ENCODE results near the gene PLCL2.

Gene PLCL2

DNA sequence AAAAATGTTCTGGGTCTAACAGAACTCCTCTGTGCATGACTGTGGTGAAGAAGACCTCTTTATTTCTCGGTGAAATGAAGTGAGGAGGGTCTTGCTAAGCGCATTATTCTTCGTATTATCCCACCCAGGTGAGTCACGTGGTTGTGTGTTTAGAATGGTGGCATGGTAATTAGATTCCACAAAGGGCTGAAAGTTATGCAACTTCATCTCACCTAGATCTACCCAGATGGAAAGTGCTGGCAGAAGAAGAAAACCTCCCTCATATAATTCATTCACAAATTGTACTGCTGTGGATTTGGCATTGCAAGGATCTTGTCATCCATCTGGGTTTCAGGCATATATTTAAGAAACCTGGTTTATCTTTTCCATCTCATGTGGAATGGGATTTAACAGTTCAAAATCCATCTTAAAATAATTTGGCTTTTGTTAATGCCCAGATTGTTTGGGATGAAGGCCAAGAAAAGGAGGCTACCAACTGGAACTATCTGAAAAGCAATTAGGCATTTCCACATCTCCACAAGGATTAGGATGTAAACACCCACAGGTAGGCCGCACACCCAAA, 175.3 kb downstream of the PLCL2 start:
- TF ChIP-seq, protein P1, sequence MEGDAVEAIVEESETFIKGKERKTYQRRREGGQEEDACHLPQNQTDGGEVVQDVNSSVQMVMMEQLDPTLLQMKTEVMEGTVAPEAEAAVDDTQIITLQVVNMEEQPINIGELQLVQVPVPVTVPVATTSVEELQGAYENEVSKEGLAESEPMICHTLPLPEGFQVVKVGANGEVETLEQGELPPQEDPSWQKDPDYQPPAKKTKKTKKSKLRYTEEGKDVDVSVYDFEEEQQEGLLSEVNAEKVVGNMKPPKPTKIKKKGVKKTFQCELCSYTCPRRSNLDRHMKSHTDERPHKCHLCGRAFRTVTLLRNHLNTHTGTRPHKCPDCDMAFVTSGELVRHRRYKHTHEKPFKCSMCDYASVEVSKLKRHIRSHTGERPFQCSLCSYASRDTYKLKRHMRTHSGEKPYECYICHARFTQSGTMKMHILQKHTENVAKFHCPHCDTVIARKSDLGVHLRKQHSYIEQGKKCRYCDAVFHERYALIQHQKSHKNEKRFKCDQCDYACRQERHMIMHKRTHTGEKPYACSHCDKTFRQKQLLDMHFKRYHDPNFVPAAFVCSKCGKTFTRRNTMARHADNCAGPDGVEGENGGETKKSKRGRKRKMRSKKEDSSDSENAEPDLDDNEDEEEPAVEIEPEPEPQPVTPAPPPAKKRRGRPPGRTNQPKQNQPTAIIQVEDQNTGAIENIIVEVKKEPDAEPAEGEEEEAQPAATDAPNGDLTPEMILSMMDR (IDR thresholded peaks at IDR 0.05) = no peak

DNA sequence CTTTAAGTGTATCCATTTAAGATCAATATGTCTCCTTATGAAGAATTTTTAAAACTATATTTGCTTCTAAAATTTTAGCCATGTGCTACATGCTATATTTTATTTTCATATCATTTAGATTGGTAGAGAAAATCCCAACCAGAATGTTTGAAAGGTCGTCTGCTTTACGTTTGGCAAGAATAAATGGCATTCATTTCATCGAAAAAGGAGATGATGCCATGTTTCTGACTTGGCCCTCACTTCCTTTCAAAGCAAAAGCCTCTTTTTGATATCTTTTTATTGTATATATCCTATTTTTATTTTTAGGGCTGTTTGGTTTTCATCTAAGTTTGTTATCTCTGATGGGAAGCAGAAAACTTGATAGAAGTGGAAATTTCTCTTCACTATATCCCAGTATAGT, 176.2 kb downstream of the PLCL2 start:
- TF ChIP-seq, protein P1 (IDR thresholded peaks at IDR 0.05) = no peak

DNA sequence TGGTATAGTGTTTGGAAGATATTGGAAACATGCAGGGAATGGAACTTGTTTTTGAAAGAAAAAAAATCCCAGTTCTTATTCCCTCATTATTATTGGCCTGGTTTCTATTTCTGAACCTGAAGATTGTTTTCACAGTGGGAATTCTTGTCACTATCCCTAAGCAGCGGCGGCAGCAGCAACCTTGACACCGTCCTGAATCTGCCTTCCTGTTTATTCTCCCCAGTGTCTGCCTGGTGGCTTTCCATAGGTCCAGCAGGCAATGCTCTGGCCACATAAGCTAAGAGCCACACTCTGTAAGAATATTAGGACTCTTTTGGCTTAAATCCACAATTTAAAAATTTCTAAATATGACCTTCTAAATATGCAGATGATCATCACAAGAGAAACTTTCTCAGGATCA, 178.0 kb downstream of the PLCL2 start:
- TF ChIP-seq, protein P1 (IDR thresholded peaks at IDR 0.05) = no peak

DNA sequence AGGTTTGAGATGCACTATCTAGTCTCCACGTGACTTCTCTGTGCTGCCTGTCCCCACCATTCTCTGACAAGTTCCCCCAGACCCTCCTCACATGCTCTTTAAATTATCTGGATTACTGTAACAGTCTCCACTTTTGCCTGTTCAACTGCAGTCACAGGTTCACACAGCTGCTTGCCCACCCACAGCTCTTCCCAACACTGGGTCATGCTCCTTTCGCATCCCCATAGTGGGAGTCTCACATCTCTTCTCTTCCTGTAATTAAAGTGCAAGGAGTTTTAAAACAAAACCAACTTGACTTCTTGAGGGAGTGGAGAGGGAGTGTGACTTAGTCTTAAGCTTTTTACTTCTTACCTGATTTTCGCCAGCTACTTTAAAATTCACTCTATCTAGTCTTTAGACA, 178.8 kb downstream of the PLCL2 start:
- TF ChIP-seq, protein P1 (IDR thresholded peaks at IDR 0.05) = no peak

DNA sequence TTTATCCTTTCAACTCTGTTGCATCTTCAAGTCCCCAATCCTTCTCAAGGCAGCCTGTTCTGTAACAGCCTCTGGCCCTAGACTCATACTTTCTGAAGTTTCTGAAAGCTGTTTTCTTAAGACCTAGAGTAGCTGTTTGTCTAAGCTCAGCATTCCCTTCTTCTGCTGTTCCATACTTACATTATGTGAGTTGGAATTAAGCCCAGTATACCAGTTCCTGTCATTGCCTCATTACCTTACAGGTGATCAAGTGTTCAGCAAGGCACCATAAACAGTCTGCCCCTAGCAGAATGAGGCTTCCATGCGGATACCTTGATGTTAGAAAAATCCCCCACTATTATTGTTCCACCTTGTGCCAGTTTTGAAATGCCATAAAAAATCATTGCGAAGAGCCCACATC, 180.6 kb downstream of the PLCL2 start:
- TF ChIP-seq, protein P1 (IDR thresholded peaks at IDR 0.05) = no peak

DNA sequence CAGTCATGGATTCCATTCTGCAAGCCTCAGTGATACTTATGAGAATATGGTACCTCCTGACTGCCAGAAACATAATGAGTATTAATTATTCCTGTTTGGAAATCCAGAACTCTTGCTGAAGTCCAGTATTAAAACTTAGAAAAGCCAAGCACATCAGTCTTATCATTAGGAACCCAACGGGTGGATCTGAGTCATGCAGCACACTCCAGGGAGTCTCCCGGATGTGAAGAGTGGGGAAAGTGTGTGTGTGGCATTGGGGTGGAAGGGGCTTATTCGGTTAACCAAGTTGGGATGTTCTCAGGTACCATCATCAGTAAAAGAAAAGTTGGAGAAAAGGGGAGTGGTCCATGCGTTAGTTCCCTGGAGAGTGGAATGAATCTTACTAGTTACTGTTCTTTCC, 181.1 kb downstream of the PLCL2 start:
- TF ChIP-seq, protein P1 (IDR thresholded peaks at IDR 0.05) = no peak

DNA sequence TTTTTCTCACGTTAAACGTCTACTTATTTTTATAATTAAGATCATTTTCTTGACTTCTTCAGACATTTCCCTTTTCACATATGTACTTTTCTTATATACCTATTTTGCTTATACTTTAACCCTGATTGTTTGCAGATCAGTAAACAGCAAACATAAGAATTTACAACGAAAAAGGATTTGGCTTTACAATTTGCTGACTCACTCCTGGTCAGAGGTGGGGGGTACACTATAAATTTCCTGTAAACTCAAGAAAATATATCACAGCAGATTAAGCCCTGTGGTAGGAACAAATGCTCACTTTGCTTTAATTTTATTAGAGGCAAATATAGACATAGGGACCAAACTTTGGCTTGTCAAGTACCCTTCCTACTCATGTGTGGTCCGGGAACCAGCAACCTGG, 185.0 kb downstream of the PLCL2 start:
- TF ChIP-seq, protein P1 (IDR thresholded peaks at IDR 0.05) = no peak
